HG03442 (cell line): ENCODE data around the gene GIT2.
"Not testable (repeated sequence)": the region's sequence is repeated elsewhere in the genome, so short reads cannot be mapped to it uniquely, and the experiment has no call there.

Experiments
- ATAC-seq: cut with Tn5 transposase; IDR thresholded peaks from one replicate; pipeline ENCODE4 v1.9.1; 2021; ENCODE audit warnings: mild to moderate bottlenecking, moderate library complexity; ENCODE audit not compliant: unreplicated experiment

The GIT2 gene

GRCh38 chr12:109896188-109896587 lies 100.0 kb downstream of the GIT2 start:
- ATAC-seq = no peak

DNA sequence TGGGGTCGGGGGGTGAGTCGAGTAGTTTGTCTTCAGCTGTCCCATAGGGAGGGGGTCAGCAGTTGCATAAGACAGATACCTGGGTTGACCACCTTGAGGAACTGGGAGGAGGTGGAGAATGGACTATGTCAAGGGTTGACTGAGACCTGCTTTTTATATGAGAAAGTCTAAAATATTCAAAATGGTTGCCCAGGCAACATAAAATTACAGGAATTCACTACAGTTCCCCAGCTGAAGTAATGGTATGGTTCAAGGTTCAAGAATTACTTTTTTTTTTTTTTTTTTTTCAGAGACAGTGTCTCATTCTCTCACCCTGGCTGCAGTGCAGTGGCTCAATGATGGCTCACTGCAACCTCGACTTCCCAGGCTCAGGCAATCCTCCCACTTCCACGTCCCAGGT lies 101.2 kb downstream of the GIT2 start:
- no peak for ATAC-seq

DNA sequence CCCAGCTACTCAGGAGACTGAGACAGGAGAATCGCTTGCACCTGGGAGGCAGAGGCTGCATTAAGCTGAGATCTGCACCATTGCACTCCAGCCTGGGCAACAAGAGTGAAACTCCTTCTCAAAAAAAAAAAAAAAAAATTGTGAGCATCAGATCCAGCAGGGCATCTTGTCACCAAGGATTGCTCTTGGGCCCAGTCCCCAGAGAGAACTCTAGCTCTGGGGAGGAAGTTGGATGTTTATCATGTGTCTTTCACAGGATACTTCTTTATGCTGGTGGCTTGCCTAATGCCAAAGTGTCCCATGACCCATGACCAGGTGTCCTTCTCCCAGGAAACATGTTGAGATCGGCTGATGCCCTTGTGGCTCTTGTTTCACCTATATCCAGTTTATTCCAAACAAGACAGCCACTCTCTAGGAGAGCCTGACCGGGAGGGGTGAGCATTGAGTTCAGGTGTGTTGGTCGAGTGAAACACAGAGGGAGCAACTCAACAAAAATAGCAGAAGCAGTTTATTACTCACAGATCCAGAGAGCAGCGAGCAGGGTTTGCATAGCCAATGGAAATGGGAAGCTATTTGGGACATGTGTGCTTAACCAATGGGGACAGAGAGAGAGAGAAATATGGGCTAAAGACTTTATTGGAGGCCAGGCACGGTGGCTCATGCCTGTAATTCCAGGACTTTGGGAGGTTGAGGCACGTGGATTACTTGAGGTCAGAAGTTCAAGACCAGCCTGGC lies 102.7 kb downstream of the GIT2 start:
- no peak for ATAC-seq

- ATAC-seq = peak; percentile 53
These were observed 103.4 kb downstream of the GIT2 start for GRCh38 chr12:109892748-109893147.

DNA sequence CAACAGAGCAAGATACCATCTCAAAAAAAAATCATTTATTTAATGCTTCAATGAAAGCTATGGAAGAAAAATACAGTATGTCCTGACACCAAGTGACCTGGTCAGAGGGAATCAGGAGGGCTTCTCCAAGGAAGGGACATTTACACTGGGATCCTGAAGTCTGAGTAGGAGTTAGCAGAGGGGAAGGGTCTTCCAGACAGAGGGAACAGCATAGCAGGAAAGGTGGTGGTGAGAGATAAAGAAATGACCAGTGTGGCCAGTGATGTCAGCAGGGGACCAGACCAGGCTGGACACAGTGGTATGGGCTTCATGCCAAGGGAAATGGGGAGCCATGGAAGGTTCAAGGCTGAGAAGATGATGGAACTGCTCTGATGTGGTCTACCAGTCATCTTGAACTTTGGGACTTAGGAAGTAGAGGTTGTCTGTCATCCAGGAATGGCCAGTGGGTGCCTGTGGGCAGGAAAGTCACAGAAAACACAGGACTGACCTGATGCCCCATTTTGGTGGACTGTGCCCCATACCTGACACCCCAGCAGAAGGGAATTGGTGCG lies 103.9 kb downstream of the GIT2 start:
- no peak for ATAC-seq

- ATAC-seq = not testable (repeated sequence)
These were observed 104.4 kb downstream of the GIT2 start for GRCh38 chr12:109891731-109892130.

DNA sequence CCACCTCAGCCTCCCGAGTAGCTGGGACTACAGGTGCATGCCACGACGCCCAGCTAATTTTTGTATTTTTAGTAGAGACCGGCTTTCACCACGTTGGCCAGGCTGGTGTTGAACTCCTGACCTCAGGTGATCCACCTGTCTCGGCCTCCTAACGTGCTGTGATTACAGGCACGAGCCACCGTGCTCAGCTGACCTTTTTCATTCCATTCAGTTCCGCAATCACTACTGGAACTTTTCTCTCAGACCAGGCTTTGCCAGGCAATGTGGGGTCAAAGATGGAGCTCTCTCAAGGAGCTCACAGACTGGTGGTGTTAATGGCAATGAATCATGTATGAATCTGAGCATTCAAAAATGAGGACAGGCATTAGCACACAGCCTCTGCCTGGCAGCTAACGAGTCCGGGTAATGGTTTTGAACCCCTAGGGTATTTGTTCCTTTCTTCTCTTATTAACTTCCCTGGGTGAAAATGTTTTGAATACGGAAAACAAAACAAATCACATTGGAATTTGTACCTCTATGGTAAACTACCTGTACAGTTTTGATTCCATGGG lies 105.5 kb downstream of the GIT2 start:
- ATAC-seq = no peak

DNA sequence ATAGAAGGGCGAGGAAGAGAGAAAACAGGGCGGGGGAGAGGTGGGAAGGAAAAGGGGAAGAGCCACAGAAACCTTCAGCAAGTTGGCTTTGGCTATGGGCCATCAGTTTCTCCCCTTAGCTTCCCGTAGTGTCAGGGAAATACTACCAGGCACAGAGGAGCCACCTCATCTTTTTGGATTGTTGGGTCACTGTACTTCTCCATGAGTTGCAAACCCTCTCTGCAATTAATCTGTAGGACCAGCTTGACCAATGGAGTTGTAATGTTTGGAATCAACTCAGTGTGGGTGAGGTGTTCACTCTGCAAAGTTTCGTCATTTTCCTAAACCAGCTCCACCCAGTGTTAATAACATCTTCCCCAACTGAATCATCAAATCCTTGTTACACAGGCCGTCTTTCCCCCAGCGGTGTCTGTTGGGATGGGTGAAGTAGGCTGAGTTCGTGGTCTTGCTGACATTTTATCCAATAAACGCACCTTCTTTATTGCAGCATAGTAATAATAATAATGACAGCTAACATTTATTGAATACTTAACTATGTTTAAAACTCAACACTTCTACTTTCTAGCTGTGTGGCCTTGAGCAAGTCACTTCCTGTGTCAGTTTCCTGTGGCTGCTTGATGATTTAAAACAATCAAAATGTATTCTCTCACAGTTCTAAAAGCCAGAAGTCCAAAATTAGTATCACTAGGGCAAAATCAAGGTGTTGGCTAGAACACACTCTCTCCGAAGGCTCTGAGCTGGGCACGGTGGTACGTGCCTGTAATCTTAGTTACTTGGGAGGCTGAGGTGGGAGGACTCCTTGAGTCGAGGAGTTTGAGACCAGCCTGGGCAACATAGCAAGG lies 107.8 kb downstream of the GIT2 start:
- ATAC-seq = no peak

DNA sequence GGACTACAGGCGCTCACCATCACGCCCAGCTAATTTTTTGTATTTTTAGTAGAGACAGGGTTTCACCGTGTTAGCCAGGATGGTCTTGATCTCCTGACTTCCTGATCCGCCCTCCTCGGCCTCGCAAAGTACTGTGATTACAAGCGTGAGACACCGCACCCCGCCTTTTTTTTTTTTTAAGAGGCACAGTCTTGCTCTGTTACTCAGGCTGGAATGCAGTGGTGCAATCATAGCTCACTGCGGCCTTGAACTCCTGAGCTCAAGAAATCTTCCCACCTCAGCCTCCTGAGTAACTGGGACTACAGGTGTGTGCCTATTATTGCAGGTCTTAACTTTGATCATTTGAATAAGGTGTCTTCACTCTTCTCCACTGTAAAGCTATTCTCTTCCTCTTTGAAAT lies 110.6 kb downstream of the GIT2 start:
- no peak for ATAC-seq

DNA sequence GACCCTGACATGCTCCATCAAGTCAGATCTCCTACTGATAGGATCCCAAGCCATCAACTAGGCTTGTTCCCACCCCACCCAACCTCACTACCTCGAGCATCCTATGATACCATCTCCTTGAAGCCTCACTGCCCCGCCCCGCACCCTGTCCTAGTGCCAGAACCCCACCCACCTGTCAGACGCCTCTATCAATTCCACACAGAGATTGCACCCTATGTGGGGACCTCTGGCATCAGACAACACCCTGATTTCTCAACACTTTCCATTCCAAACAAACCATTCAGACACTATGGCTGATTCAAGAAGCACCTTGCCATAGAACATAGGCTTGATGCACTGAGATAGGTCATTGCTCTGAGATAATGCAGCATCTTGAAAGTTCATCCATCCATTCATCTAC lies 112.7 kb downstream of the GIT2 start:
- no peak for ATAC-seq

DNA sequence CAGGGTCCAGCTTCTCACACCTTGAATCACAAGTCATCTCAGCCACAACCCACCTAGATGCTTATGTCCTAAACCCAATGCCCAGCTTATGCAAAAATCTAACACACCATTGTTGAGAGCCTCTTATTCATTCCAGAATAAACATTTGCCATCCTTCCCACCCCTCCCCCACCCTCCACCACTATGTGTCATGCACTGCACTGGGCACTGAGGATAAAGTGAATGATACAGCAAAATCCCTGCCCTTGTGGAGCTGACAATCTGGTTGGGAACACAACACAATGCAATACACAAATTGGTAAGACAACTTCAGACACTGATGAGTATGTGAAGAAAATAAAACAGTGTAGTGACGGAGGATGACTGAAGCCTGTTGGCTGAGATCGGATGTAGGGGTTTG lies 114.4 kb downstream of the GIT2 start:
- no peak for ATAC-seq

- no peak for ATAC-seq
These were observed 115.2 kb downstream of the GIT2 start for GRCh38 chr12:109880938-109881337.

GRCh38 chr12:109880043-109880931 lies 115.9 kb downstream of the GIT2 start, which contains the start of gene GLTP:
GLTP (minus strand) TSS chr12:109880541; CDS start chr12:109880374, 167 bp downstream.
- peak; percentile 87 for ATAC-seq
